HG03039 (cell line): ENCODE data around the gene DNAJC8.
A peak's percentile ranks its signal among the peaks of the same experiment; 100 is the strongest.

Experiments used
- ATAC-seq: cut with Tn5 transposase; IDR thresholded peaks from one replicate; pipeline ENCODE4 v1.9.1; 2021; ENCODE audit warnings: mild to moderate bottlenecking, moderate library complexity; ENCODE audit not compliant: unreplicated experiment

Gene DNAJC8

GRCh38 chr1:28232558-28233263 is at the start of gene DNAJC8:
TSS of gene DNAJC8 (minus strand) at chr1:28233029. CDS start at chr1:28232998, 31 bp downstream.
- peak; percentile 58 for ATAC-seq

GRCh38 chr1:28281608-28282425 is 49.0 kb upstream of the DNAJC8 start:
- ATAC-seq, result no peak

GRCh38 chr1:28280977-28281381 is 48.1 kb upstream of the DNAJC8 start:
- ATAC-seq, result no peak

GRCh38 chr1:28280501-28280900 is 47.7 kb upstream of the DNAJC8 start:
- ATAC-seq, result no peak

GRCh38 chr1:28279721-28280120 is 46.9 kb upstream of the DNAJC8 start:
- no peak for ATAC-seq

- ATAC-seq, result no peak
Measured at GRCh38 chr1:28278763-28279162, 45.9 kb upstream of the DNAJC8 start.

- no peak for ATAC-seq
Measured at GRCh38 chr1:28273216-28273860, 40.5 kb upstream of the DNAJC8 start.

GRCh38 chr1:28272215-28272852 is 39.5 kb upstream of the DNAJC8 start:
- ATAC-seq, result no peak

- ATAC-seq, result no peak
Measured at GRCh38 chr1:28269529-28269928, 36.7 kb upstream of the DNAJC8 start.

GRCh38 chr1:28267633-28268032 is 34.8 kb upstream of the DNAJC8 start:
- ATAC-seq, result no peak

GRCh38 chr1:28266920-28267322 is 34.1 kb upstream of the DNAJC8 start:
- no peak for ATAC-seq

- no peak for ATAC-seq
Measured at GRCh38 chr1:28265577-28265976, 32.7 kb upstream of the DNAJC8 start.

- ATAC-seq, result no peak
Measured at GRCh38 chr1:28264897-28265296, 32.1 kb upstream of the DNAJC8 start.

GRCh38 chr1:28260803-28261174 is 28.0 kb upstream of the DNAJC8 start:
- ATAC-seq, result no peak

- ATAC-seq, result no peak
Measured at GRCh38 chr1:28259934-28260802, 27.3 kb upstream of the DNAJC8 start.

GRCh38 chr1:28259252-28259933 is 26.6 kb upstream of the DNAJC8 start, which contains the start of gene SESN2:
TSS of gene SESN2 (plus strand) at chr1:28259518. CDS start at chr1:28259848, 330 bp downstream.
- ATAC-seq, result peak; percentile 91

- no peak for ATAC-seq
Measured at GRCh38 chr1:28258628-28259251, 25.9 kb upstream of the DNAJC8 start.

GRCh38 chr1:28257736-28258135 is 24.9 kb upstream of the DNAJC8 start:
- no peak for ATAC-seq

- ATAC-seq, result no peak
Measured at GRCh38 chr1:28256197-28256827, 23.5 kb upstream of the DNAJC8 start.
